Lung (tissue), 12 donors: ENCODE measurements around the gene PTPRH. TPM values are rescaled to one million over a fixed set of nuclear protein-coding genes. Genes with fewer than 3 reads are reported as not detected.

Source experiments
- ATAC-seq: fragments of 200-7000 bp; cut with Tn5 transposase; one replicate; pipeline ENCODE4 v1.9.1; 2020; ENCODE audit warnings: moderate number of reproducible peaks; ENCODE audit not compliant: insufficient read depth, low FRiP score
- DNase-seq, 3 donors: peaks; one replicate each; pipeline ENCODE4 v3.0.0-alpha.2; 2013 to 2017
- H3K27ac ChIP-seq, 2 donors: one replicate each; pipeline ENCODE4 v1.5.1; 2013; ENCODE audit warnings: mild to moderate bottlenecking in 2 of 2, moderate library complexity in 2 of 2, control low read depth in 1 of 2, inconsistent platforms in 1 of 2, low read depth in 1 of 2, low read length in 1 of 2
- H3K27me3 ChIP-seq, 3 donors: one replicate each; pipeline ENCODE4 v1.5.1; 2013; ENCODE audit warnings: low read length in 2 of 3; ENCODE audit not compliant: control insufficient read depth in 3 of 3, insufficient read depth in 3 of 3
- H3K36me3 ChIP-seq, 4 donors: one replicate each; pipeline ENCODE4 v1.5.1; 2013; ENCODE audit warnings: low read length in 4 of 4, mild to moderate bottlenecking in 1 of 4, moderate library complexity in 1 of 4; ENCODE audit not compliant: control insufficient read depth in 4 of 4, insufficient read depth in 4 of 4
- H3K4me1 ChIP-seq, 5 donors: one replicate each; pipeline ENCODE4 v1.5.1; 2013; ENCODE audit warnings: low read length in 5 of 5, mild to moderate bottlenecking in 2 of 5, moderate library complexity in 1 of 5; ENCODE audit not compliant: control insufficient read depth in 5 of 5, insufficient read depth in 5 of 5
- H3K4me3 ChIP-seq: one replicate; pipeline ENCODE4 v1.5.1; 2013; ENCODE audit warnings: mild to moderate bottlenecking, control low read depth, moderate library complexity
- H3K9ac ChIP-seq, 2 donors: one replicate each; pipeline ENCODE4 v1.5.1; 2013; ENCODE audit warnings: low read length in 2 of 2, control low read depth in 1 of 2; ENCODE audit not compliant: insufficient read depth in 1 of 2
- H3K9me3 ChIP-seq, 4 donors: one replicate each; pipeline ENCODE4 v1.5.1; 2013; ENCODE audit warnings: low read length in 3 of 4, mild to moderate bottlenecking in 1 of 4, moderate library complexity in 1 of 4; ENCODE audit not compliant: control insufficient read depth in 4 of 4, insufficient read depth in 3 of 4
- CTCF ChIP-seq: IDR thresholded peaks from 2 replicates; pipeline ENCODE4 v1.5.1; 2012; ENCODE audit warnings: mild to moderate bottlenecking; ENCODE audit errors: control extremely low read depth, extremely low read depth
- WGBS, 2 donors: extraction: QIAGEN DNeasy Blood & Tissue Kit; methylation state at CpG; one replicate each; pipeline ENCODE4 v1.1.7; 2013; 5-methylcytosine and 5-hydroxymethylcytosine counted together
- polyA plus RNA-seq, 2 donors: library from polyadenylated mRNA; stranded (reverse); fragments of 200-250 nt; gene quantifications; one replicate each; pipeline ENCODE4 v1.2.1, GENCODE V29; 2013
- total RNA-seq, 2 donors: library from RNA; depleted of rRNA in 1 of 2; stranded (reverse); fragments of >200 nt in 1 of 2; gene quantifications; one replicate each; pipeline ENCODE4 v1.2.1, GENCODE V29; 2014 to 2021
- donor health status: control.
- donor health status: control.
- donor health status: Bipolar disorder and iron deficiency.
- donor health status: healthy.
- donor health status: DM: yes; HTN: yes; CAD: no.

The PTPRH gene
- total and polyA plus RNA-seq, 4 donors: 0.22 to 1.3 (median 0.51) TPM

- TF ChIP-seq CTCF: no peak
- DNase-seq: no peak
- Histone ChIP-seq H3K27ac (no peak overlapping the region), H3K27me3 (no peaks in the 10 kb centered on the region), H3K36me3 (peaks cover 0 to 13% (median 5%) of the 10 kb centered on the region in 4 donors), H3K9me3 (no peaks in the 10 kb centered on the region), H3K4me1 (peaks cover 0 to 33% (median 9%) of the 10 kb centered on the region in 5 donors), H3K4me3 (no peak overlapping the region), H3K9ac (no peak overlapping the region)
- WGBS, 2 donors: 34 to 54% methylated on average over 19 of the region's 19 CpGs
- no peak for ATAC-seq
Observed at GRCh38 chr19:55251341-55252081, 42.2 kb upstream of the PTPRH start.

- DNase-seq: no peak
- TF ChIP-seq CTCF: no peak
- H3K4me1 ChIP-seq: peaks cover 0 to 24% (median 0%) of the 10 kb centered on the region in 5 donors
- no peak overlapping the region for H3K9ac ChIP-seq
- no peaks in the 10 kb centered on the region for H3K9me3 ChIP-seq
- H3K4me3 ChIP-seq: no peak overlapping the region
- ATAC-seq: no peak
- WGBS, 2 donors: 91 to 93% methylated on average over 18 of the region's 18 CpGs
- no peak overlapping the region for H3K27ac ChIP-seq
- H3K27me3 ChIP-seq: no peaks in the 10 kb centered on the region
- peaks cover 0 to 22% (median 7%) of the 10 kb centered on the region in 4 donors for H3K36me3 ChIP-seq
Observed at GRCh38 chr19:55250262-55251036, 41.1 kb upstream of the PTPRH start.

- H3K9me3 ChIP-seq: no peaks in the 10 kb centered on the region
- peaks cover 0 to 22% (median 0%) of the 10 kb centered on the region in 5 donors for H3K4me1 ChIP-seq
- no peak overlapping the region for H3K27ac ChIP-seq
- no peaks in the 10 kb centered on the region for H3K27me3 ChIP-seq
- no peak overlapping the region for H3K4me3 ChIP-seq
- no peak for TF ChIP-seq CTCF
- no peak overlapping the region for H3K9ac ChIP-seq
- 90 to 92% methylated on average over 11 of the region's 11 CpGs for WGBS, 2 donors
- DNase-seq: no peak
- no peak for ATAC-seq
- H3K36me3 ChIP-seq: peaks cover 4 to 28% (median 10%) of the 10 kb centered on the region in 4 donors
Observed at GRCh38 chr19:55249841-55250240, 40.5 kb upstream of the PTPRH start.
